HEK293 (cell line): ENCODE measurements around the gene PARVA.
A peak's percentile ranks its signal among the peaks of the same experiment; 100 is the strongest.

ENCODE experiments used
- CTCF ChIA-PET: fragments of 350-600 bp; formaldehyde crosslinking; extraction: SDS; loops from one replicate; lab custom pipeline; 2021; ENCODE audit warnings: antibody characterized with exemption; lab: Yijun Ruan, JAX
- POLR2A ChIA-PET: fragments of 300-600 bp; formaldehyde crosslinking; extraction: SDS; loops from one replicate; lab custom pipeline; 2020; ENCODE audit warnings: antibody characterized with exemption, inconsistent platforms; lab: Yijun Ruan, JAX
- H3K27ac ChIP-seq: fragments of 200-500 bp; sonication (Bioruptor generic); 2 replicates; pipeline ENCODE4 v1.5.1; 2014; ENCODE audit warnings: low read depth, low read length, control low read depth, inconsistent platforms; ENCODE audit errors: extremely low read depth
- H3K36me3 ChIP-seq, 2 experiments: fragments of 200-500 bp in 1 of 2; sonication (Bioruptor generic) in 1 of 2; 1 replicate in 1 of 2; 2 replicates in 1 of 2; pipeline ENCODE4 v1.5.1; 2014 to 2017; ENCODE audit warnings: inconsistent platforms in 2 of 2, low read length in 2 of 2; ENCODE audit not compliant: control insufficient read depth in 2 of 2, insufficient read depth in 1 of 2
- H3K4me1 ChIP-seq: fragments of 200-500 bp; sonication (Bioruptor generic); 2 replicates; pipeline ENCODE4 v1.5.1; 2014; ENCODE audit warnings: mild to moderate bottlenecking, low read length, inconsistent platforms; ENCODE audit not compliant: control insufficient read depth, insufficient read depth
- H3K4me3 ChIP-seq: 2 replicates; pipeline ENCODE4 v1.5.1; 2011; ENCODE audit warnings: low read depth, mild to moderate bottlenecking, control low read depth, low read length, moderate library complexity
- H3K9me3 ChIP-seq: fragments of 200-500 bp; sonication (Bioruptor generic); 2 replicates; pipeline ENCODE4 v1.5.1; 2014; ENCODE audit warnings: low read depth, low read length, inconsistent platforms; ENCODE audit not compliant: control insufficient read depth, insufficient read depth
- CTCF ChIP-seq: fragments of 450-650 bp; formaldehyde crosslinking; IDR thresholded peaks from 2 replicates; pipeline ENCODE4 v1.5.1; 2016; ENCODE audit warnings: missing biosample characterization, missing genetic modification characterization
- HOXA7 ChIP-seq: sonication (generic); formaldehyde crosslinking; IDR thresholded peaks from 2 replicates; pipeline ENCODE4 v1.8.1; 2022; ENCODE audit warnings: missing genetic modification reagents, borderline replicate concordance
- KLF10 ChIP-seq: fragments of 450-650 bp; IDR thresholded peaks from 2 replicates; pipeline ENCODE4 v1.5.1; 2018; ENCODE audit warnings: missing biosample characterization, mild to moderate bottlenecking, missing genetic modification characterization
- KLF16 ChIP-seq: fragments of 450-650 bp; formaldehyde crosslinking; IDR thresholded peaks from 2 replicates; pipeline ENCODE4 v1.5.1; 2017; ENCODE audit warnings: missing biosample characterization, missing genetic modification characterization
- PRDM4 ChIP-seq: fragments of 450-650 bp; formaldehyde crosslinking; IDR thresholded peaks from 2 replicates; pipeline ENCODE4 v1.5.1; 2017; ENCODE audit warnings: missing biosample characterization, missing genetic modification characterization
- REPIN1 ChIP-seq: fragments of 450-650 bp; formaldehyde crosslinking; IDR thresholded peaks from 2 replicates; pipeline ENCODE4 v1.5.1; 2017; ENCODE audit warnings: missing biosample characterization, missing genetic modification characterization, low read depth
- ZFP69B ChIP-seq: fragments of 450-650 bp; formaldehyde crosslinking; IDR thresholded peaks from 2 replicates; pipeline ENCODE4 v1.5.1; 2016; ENCODE audit warnings: missing biosample characterization, missing genetic modification characterization
- ZIC2 ChIP-seq: fragments of 450-650 bp; formaldehyde crosslinking; IDR thresholded peaks from 2 replicates; pipeline ENCODE4 v1.5.1; 2016; ENCODE audit warnings: missing biosample characterization, missing genetic modification characterization
- ZNF133 ChIP-seq: fragments of 450-650 bp; formaldehyde crosslinking; IDR thresholded peaks from 2 replicates; pipeline ENCODE4 v1.5.1; 2016; ENCODE audit warnings: missing biosample characterization, missing genetic modification characterization
- ZNF146 ChIP-seq: fragments of 450-650 bp; formaldehyde crosslinking; IDR thresholded peaks from 2 replicates; pipeline ENCODE4 v1.5.1; 2016; ENCODE audit warnings: missing biosample characterization, missing genetic modification characterization
- ZNF18 ChIP-seq: fragments of 450-650 bp; formaldehyde crosslinking; IDR thresholded peaks from 2 replicates; pipeline ENCODE4 v1.5.1; 2016; ENCODE audit warnings: missing biosample characterization, missing genetic modification characterization
- ZNF211 ChIP-seq: fragments of 450-650 bp; formaldehyde crosslinking; IDR thresholded peaks from 2 replicates; pipeline ENCODE4 v1.5.1; 2016; ENCODE audit warnings: low read depth, missing biosample characterization, missing genetic modification characterization
- ZNF223 ChIP-seq: fragments of 450-650 bp; formaldehyde crosslinking; IDR thresholded peaks from 2 replicates; pipeline ENCODE4 v1.5.1; 2016; ENCODE audit warnings: missing biosample characterization, missing genetic modification characterization
- ZNF473 ChIP-seq: fragments of 450-650 bp; formaldehyde crosslinking; IDR thresholded peaks from 2 replicates; pipeline ENCODE4 v1.5.1; 2017; ENCODE audit warnings: missing biosample characterization, missing genetic modification characterization
- ZNF677 ChIP-seq: fragments of 450-650 bp; IDR thresholded peaks from 2 replicates; pipeline ENCODE4 v1.5.0; 2018; ENCODE audit warnings: missing biosample characterization, mild to moderate bottlenecking, missing genetic modification characterization, moderate library complexity
- ZNF768 ChIP-seq: fragments of 450-650 bp; formaldehyde crosslinking; IDR thresholded peaks from 2 replicates; pipeline ENCODE4 v1.5.1; 2018; ENCODE audit warnings: missing biosample characterization, mild to moderate bottlenecking, missing genetic modification characterization
- ZNF792 ChIP-seq: fragments of 450-650 bp; formaldehyde crosslinking; IDR thresholded peaks from 2 replicates; pipeline ENCODE4 v1.5.1; 2016; ENCODE audit warnings: missing biosample characterization, missing genetic modification characterization
- TF ChIP-seq, protein P1 (sequence below): fragments of 450-650 bp; formaldehyde crosslinking; conservative IDR thresholded peaks from 2 replicates; pipeline ENCODE4 v1.5.1; 2016; ENCODE audit warnings: low read depth, missing biosample characterization, missing genetic modification characterization
- TF ChIP-seq, protein P2 (sequence below): fragments of 450-650 bp; formaldehyde crosslinking; IDR thresholded peaks from 2 replicates; pipeline ENCODE4 v1.5.1; 2016; ENCODE audit warnings: missing biosample characterization, missing genetic modification characterization
- TF ChIP-seq, protein P3 (sequence below): fragments of 450-650 bp; IDR thresholded peaks from 2 replicates; pipeline ENCODE4 v1.5.1; 2018; ENCODE audit warnings: missing biosample characterization, mild to moderate bottlenecking, missing genetic modification characterization

The PARVA gene

GRCh38 chr11:12377106-12377823 is at the start of gene PARVA (continued):
- TF ChIP-seq PRDM4, result no peak
- TF ChIP-seq, protein P1, sequence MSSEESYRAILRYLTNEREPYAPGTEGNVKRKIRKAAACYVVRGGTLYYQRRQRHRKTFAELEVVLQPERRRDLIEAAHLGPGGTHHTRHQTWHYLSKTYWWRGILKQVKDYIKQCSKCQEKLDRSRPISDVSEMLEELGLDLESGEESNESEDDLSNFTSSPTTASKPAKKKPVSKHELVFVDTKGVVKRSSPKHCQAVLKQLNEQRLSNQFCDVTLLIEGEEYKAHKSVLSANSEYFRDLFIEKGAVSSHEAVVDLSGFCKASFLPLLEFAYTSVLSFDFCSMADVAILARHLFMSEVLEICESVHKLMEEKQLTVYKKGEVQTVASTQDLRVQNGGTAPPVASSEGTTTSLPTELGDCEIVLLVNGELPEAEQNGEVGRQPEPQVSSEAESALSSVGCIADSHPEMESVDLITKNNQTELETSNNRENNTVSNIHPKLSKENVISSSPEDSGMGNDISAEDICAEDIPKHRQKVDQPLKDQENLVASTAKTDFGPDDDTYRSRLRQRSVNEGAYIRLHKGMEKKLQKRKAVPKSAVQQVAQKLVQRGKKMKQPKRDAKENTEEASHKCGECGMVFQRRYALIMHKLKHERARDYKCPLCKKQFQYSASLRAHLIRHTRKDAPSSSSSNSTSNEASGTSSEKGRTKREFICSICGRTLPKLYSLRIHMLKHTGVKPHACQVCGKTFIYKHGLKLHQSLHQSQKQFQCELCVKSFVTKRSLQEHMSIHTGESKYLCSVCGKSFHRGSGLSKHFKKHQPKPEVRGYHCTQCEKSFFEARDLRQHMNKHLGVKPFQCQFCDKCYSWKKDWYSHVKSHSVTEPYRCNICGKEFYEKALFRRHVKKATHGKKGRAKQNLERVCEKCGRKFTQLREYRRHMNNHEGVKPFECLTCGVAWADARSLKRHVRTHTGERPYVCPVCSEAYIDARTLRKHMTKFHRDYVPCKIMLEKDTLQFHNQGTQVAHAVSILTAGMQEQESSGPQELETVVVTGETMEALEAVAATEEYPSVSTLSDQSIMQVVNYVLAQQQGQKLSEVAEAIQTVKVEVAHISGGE (tag by site-specific recombination), result peak; percentile 54
- no peak for TF ChIP-seq ZNF792 (tag by site-specific recombination)
- no peak for TF ChIP-seq KLF16 (tag by site-specific recombination)
- TF ChIP-seq ZIC2 (tag by site-specific recombination), result 0 out of 2 replicates have a peak, but pooled peaks have one; percentile 11
- TF ChIP-seq, protein P2, sequence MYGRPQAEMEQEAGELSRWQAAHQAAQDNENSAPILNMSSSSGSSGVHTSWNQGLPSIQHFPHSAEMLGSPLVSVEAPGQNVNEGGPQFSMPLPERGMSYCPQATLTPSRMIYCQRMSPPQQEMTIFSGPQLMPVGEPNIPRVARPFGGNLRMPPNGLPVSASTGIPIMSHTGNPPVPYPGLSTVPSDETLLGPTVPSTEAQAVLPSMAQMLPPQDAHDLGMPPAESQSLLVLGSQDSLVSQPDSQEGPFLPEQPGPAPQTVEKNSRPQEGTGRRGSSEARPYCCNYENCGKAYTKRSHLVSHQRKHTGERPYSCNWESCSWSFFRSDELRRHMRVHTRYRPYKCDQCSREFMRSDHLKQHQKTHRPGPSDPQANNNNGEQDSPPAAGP, result no peak

DNA sequence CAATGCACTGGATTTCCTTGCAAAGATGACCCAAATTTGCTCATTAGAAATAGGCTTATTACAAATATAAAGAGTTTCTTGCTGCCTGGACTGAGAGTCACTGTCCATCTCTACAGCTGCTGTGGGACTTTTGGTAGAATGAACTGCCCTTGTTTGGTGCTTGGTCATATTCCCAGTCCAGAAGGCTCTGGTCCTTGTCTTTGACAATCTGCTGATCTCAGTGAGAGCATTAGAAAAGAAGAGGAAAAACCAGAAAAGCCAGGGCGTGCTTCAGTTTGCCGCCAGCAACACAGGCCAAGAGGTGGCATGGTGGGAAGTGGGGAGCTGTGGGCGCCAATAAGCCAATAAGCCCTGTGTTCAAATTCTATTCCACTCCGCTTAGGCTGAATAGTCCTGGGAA is 48.2 kb upstream of the PARVA start:
- H3K4me3 ChIP-seq, result no peak overlapping the region
- CTCF ChIA-PET, result interaction anchor here (0.6 to 4.7 kb wide), 7 partner anchors 10 to 1287 kb away, joined by 3 to 49 read pairs (median 3); no protein-coding TSS in a partner anchor
- no peaks in the 10 kb centered on the region for H3K36me3 ChIP-seq
- no peak overlapping the region for H3K27ac ChIP-seq
- POLR2A ChIA-PET, result no interaction called here
- no peaks in the 10 kb centered on the region for H3K4me1 ChIP-seq
- no peaks in the 10 kb centered on the region for H3K9me3 ChIP-seq
- no peak for TF ChIP-seq KLF10 (tag by site-specific recombination)
- TF ChIP-seq ZNF146 (tag by site-specific recombination), result no peak
- no peak for TF ChIP-seq REPIN1 (tag by site-specific recombination)
- TF ChIP-seq ZNF211, result no peak
- TF ChIP-seq CTCF (tag by site-specific recombination), result no peak
- TF ChIP-seq ZNF18 (tag by site-specific recombination), result no peak
- TF ChIP-seq, protein P1 (tag by site-specific recombination), result no peak
- no peak for TF ChIP-seq ZNF768 (tag by site-specific recombination)
- no peak for TF ChIP-seq ZNF473 (tag by site-specific recombination)
- TF ChIP-seq ZNF223 (tag by site-specific recombination), result no peak
- TF ChIP-seq ZNF133 (tag by site-specific recombination), result no peak
- no peak for TF ChIP-seq HOXA7 (CRISPR knock-in tag)
- TF ChIP-seq ZFP69B, result no peak
- no peak for TF ChIP-seq ZNF677
- TF ChIP-seq, protein P3, sequence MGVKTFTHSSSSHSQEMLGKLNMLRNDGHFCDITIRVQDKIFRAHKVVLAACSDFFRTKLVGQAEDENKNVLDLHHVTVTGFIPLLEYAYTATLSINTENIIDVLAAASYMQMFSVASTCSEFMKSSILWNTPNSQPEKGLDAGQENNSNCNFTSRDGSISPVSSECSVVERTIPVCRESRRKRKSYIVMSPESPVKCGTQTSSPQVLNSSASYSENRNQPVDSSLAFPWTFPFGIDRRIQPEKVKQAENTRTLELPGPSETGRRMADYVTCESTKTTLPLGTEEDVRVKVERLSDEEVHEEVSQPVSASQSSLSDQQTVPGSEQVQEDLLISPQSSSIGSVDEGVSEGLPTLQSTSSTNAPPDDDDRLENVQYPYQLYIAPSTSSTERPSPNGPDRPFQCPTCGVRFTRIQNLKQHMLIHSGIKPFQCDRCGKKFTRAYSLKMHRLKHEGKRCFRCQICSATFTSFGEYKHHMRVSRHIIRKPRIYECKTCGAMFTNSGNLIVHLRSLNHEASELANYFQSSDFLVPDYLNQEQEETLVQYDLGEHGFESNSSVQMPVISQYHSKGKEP (tag by site-specific recombination), result no peak
